Ishikawa (cell line): ENCODE data around the gene TP53RK.

ENCODE experiments used
- CEBPB ChIP-seq: IDR thresholded peaks from 2 replicates; pipeline ENCODE4 v1.6.1; 2012
- CREB1 ChIP-seq: IDR thresholded peaks from 2 replicates; pipeline ENCODE4 v1.6.1; 2012; ENCODE audit warnings: low read depth
- EGR1 ChIP-seq: IDR thresholded peaks from 2 replicates; pipeline ENCODE4 v1.6.1; 2012
- EP300 ChIP-seq: IDR thresholded peaks from 2 replicates; pipeline ENCODE4 v1.6.1; 2012; ENCODE audit warnings: borderline replicate concordance
- FOXM1 ChIP-seq: IDR thresholded peaks from 2 replicates; pipeline ENCODE4 v1.6.1; 2012; ENCODE audit warnings: low read depth, borderline replicate concordance
- MAX ChIP-seq: IDR thresholded peaks from 2 replicates; pipeline ENCODE4 v1.6.1; 2012
- NFIC ChIP-seq: IDR thresholded peaks from 2 replicates; pipeline ENCODE4 v1.6.1; 2012
- RAD21 ChIP-seq: IDR thresholded peaks from 2 replicates; pipeline ENCODE4 v1.6.1; 2012; ENCODE audit warnings: low read depth
- TAF1 ChIP-seq: IDR thresholded peaks from 2 replicates; pipeline ENCODE4 v1.6.1; 2012; ENCODE audit warnings: low read depth, mild to moderate bottlenecking
- TCF12 ChIP-seq: IDR thresholded peaks from 2 replicates; pipeline ENCODE4 v1.6.1; 2012; ENCODE audit warnings: low read depth
- TEAD4 ChIP-seq: IDR thresholded peaks from 2 replicates; pipeline ENCODE4 v1.6.1; 2012
- YY1 ChIP-seq: IDR thresholded peaks from 2 replicates; pipeline ENCODE4 v1.6.1; 2012; ENCODE audit warnings: low read depth
- TF ChIP-seq, protein P1 (sequence below): IDR thresholded peaks from 2 replicates; pipeline ENCODE4 v1.6.1; 2012

DNA sequence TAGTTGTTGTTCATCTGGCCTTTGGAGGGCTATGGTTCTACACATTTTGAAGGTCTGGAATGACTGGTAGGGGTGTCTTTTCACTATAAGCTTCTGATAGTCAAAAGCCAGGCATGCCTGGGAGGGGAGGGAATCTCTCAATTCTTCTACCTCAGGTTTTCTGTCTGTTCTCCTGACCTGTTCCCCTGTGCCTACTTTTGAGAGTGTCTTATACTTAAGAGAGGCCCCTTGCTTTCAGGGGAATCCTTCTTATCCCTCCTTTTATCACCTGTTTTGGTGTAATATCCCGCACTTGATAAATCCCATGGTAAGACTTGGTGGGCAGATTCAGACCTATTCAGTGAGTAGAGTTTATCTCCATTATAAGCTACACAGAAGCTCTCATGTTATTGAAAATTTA, 27.6 kb downstream of the TP53RK start:
- TF ChIP-seq TEAD4: no peak
- TF ChIP-seq, protein P1, sequence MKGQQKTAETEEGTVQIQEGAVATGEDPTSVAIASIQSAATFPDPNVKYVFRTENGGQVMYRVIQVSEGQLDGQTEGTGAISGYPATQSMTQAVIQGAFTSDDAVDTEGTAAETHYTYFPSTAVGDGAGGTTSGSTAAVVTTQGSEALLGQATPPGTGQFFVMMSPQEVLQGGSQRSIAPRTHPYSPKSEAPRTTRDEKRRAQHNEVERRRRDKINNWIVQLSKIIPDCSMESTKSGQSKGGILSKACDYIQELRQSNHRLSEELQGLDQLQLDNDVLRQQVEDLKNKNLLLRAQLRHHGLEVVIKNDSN: no peak
- TF ChIP-seq NFIC: no peak
- no peak for TF ChIP-seq MAX
- no peak for TF ChIP-seq FOXM1
- no peak for TF ChIP-seq EGR1
- no peak for TF ChIP-seq TCF12
- TF ChIP-seq TAF1: no peak
- no peak for TF ChIP-seq YY1
- TF ChIP-seq EP300: no peak
- TF ChIP-seq RAD21: no peak
- TF ChIP-seq CEBPB: no peak
- TF ChIP-seq CREB1: no peak
